ENCODE data around the gene AFAP1.

DNA sequence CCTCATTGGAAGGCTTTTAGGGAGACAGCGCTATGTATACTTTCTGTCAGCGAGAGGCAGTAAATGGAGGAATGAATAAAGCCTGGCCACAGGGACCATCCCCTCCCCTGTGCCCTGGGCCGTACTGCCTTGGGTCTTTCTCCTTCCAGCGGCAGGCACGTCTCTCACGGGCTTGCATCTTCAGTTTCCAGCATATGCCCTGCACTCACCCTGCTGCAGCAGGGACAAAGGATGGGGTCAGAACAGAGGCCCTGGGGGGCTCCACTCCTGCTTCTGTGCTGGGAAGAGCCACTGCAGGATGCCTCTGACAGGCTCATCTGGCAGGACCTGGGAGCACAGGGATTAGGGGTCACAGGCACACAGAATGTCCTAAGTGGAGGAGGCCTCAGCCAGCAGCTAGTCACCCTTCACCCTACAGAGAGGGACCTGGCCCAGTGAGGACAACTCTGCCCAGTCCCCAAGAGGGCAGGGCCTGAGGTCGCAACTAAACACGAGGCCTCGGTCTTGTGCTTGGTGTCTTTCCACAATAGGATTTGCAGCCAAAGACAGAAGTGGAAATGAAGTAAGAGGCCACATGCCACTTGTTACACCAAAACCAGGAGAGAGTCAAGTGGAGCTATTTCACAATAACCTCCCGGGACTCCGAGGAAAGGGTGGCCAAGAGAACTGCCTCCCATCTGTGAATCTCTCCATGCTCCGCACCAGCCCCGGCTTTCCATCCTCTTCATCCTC lies 150.8 kb downstream of the AFAP1 start:
- TF ChIP-seq, protein P1, sequence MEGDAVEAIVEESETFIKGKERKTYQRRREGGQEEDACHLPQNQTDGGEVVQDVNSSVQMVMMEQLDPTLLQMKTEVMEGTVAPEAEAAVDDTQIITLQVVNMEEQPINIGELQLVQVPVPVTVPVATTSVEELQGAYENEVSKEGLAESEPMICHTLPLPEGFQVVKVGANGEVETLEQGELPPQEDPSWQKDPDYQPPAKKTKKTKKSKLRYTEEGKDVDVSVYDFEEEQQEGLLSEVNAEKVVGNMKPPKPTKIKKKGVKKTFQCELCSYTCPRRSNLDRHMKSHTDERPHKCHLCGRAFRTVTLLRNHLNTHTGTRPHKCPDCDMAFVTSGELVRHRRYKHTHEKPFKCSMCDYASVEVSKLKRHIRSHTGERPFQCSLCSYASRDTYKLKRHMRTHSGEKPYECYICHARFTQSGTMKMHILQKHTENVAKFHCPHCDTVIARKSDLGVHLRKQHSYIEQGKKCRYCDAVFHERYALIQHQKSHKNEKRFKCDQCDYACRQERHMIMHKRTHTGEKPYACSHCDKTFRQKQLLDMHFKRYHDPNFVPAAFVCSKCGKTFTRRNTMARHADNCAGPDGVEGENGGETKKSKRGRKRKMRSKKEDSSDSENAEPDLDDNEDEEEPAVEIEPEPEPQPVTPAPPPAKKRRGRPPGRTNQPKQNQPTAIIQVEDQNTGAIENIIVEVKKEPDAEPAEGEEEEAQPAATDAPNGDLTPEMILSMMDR (IDR thresholded peaks at IDR 0.05; ENCODE audit: insufficient read depth, low read depth, low read length): no peak
- no peak for TF ChIP-seq EZH2 (IDR thresholded peaks at IDR 0.05; ENCODE audit: insufficient read depth, low read length)

Measured in astrocyte (in vitro differentiated cells and primary cell).